SK-N-DZ (cell line): ENCODE results near the gene FAXC.
"Not testable (repeated sequence)": the region's sequence is repeated elsewhere in the genome, so short reads cannot be mapped to it uniquely, and the experiment has no call there.

Experiments used
- DNase-seq: peaks from one replicate; pipeline ENCODE4 v3.0.0-alpha.2; 2015; ENCODE audit warnings: low spot score

The FAXC gene

GRCh38 chr6:99287523-99287922, 62.0 kb downstream of the FAXC start:
- no peak for DNase-seq

- no peak for DNase-seq
Observed at GRCh38 chr6:99285881-99286280, 63.6 kb downstream of the FAXC start.

GRCh38 chr6:99282479-99283062, 66.9 kb downstream of the FAXC start:
- no peak for DNase-seq

- DNase-seq = no peak
Observed at GRCh38 chr6:99276747-99277146, 72.7 kb downstream of the FAXC start.

GRCh38 chr6:99270826-99271225, 78.6 kb downstream of the FAXC start:
- no peak for DNase-seq

- DNase-seq = no peak
Observed at GRCh38 chr6:99270030-99270429, 79.4 kb downstream of the FAXC start.

GRCh38 chr6:99269207-99269606, 80.3 kb downstream of the FAXC start:
- DNase-seq = no peak

GRCh38 chr6:99266996-99267395, 82.5 kb downstream of the FAXC start:
- not testable (repeated sequence) for DNase-seq

- not testable (repeated sequence) for DNase-seq
Observed at GRCh38 chr6:99265447-99265846, 84.0 kb downstream of the FAXC start.

GRCh38 chr6:99254616-99255550, 94.6 kb downstream of the FAXC start:
- DNase-seq = no peak

- DNase-seq = no peak
Observed at GRCh38 chr6:99253271-99253670, 96.2 kb downstream of the FAXC start.

- no peak for DNase-seq
Observed at GRCh38 chr6:99252421-99252820, 97.1 kb downstream of the FAXC start.

GRCh38 chr6:99250476-99250875, 99.0 kb downstream of the FAXC start:
- DNase-seq = no peak

- no peak for DNase-seq
Observed at GRCh38 chr6:99246602-99247001, 102.9 kb downstream of the FAXC start.

GRCh38 chr6:99241905-99242534, 107.5 kb downstream of the FAXC start:
- DNase-seq = peak; percentile 21

GRCh38 chr6:99236010-99236409, 113.5 kb downstream of the FAXC start:
- no peak for DNase-seq

GRCh38 chr6:99233219-99233618, 116.3 kb downstream of the FAXC start:
- DNase-seq = no peak

GRCh38 chr6:99232056-99232455, 117.4 kb downstream of the FAXC start:
- DNase-seq = no peak

GRCh38 chr6:99225172-99225571, 124.3 kb downstream of the FAXC start:
- DNase-seq = no peak
